ENCODE measurements around the gene SYNGAP1.

The SYNGAP1 gene

DNA sequence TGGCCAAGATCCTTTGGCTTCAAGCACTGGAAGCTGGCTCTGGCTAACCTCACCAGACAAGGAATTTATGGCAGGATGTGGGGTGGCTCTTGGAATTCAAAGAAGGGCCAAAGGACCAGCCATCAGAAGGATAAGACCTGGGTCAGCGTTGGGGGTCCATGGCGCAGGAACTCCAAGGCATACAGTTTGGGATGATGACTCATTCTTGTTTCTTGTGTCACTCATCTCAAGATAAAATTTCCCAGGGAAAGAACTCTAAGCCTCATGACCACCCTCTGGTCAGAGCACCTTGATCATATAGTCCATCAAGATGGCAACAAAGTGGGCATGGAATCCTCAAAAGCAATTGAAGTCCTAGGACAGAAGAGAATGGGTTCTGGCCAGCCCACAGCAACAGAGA, 39.4 kb downstream of the SYNGAP1 start:
- H4K20me1 ChIP-seq (ENCODE audit: insufficient read depth, low read length) = no peaks in the 10 kb centered on the region
- no peak overlapping the region for H3K4me2 ChIP-seq (ENCODE audit: low read depth, low read length)
- H3K79me2 ChIP-seq (ENCODE audit: low read length) = peaks cover 12% of the 10 kb centered on the region
- H3K9ac ChIP-seq (ENCODE audit: low read length) = no peak overlapping the region
- no peaks in the 10 kb centered on the region for H3K27me3 ChIP-seq (replicated peaks; ENCODE audit: insufficient read depth, low read length)
- DNase-seq = no peak
- H3K4me1 ChIP-seq (ENCODE audit: low read length) = no peaks in the 10 kb centered on the region
- H3K9me2 ChIP-seq (replicated peaks; ENCODE audit: insufficient read depth, low read length) = no peaks in the 10 kb centered on the region
- no peaks in the 10 kb centered on the region for H3K36me3 ChIP-seq (replicated peaks; ENCODE audit: insufficient read depth, low read length)
- TF ChIP-seq EZH2phosphoT487 (IDR thresholded peaks at IDR 0.05; ENCODE audit: low read length) (no peak), EZH2 (optimal IDR thresholded peaks at IDR 0.05; ENCODE audit: low read depth, low read length) (no peak)
- TF ChIP-seq, protein P1, sequence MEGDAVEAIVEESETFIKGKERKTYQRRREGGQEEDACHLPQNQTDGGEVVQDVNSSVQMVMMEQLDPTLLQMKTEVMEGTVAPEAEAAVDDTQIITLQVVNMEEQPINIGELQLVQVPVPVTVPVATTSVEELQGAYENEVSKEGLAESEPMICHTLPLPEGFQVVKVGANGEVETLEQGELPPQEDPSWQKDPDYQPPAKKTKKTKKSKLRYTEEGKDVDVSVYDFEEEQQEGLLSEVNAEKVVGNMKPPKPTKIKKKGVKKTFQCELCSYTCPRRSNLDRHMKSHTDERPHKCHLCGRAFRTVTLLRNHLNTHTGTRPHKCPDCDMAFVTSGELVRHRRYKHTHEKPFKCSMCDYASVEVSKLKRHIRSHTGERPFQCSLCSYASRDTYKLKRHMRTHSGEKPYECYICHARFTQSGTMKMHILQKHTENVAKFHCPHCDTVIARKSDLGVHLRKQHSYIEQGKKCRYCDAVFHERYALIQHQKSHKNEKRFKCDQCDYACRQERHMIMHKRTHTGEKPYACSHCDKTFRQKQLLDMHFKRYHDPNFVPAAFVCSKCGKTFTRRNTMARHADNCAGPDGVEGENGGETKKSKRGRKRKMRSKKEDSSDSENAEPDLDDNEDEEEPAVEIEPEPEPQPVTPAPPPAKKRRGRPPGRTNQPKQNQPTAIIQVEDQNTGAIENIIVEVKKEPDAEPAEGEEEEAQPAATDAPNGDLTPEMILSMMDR (IDR thresholded peaks at IDR 0.05; ENCODE audit: low read length) = no peak
- H3F3A ChIP-seq (ENCODE audit: insufficient read depth, low read length) = no peaks in the 10 kb centered on the region
- no peak overlapping the region for H2AFZ ChIP-seq (ENCODE audit: low read length)
- no peak overlapping the region for H3K4me3 ChIP-seq (ENCODE audit: low read length)
- H3K27ac ChIP-seq (ENCODE audit: low read length) = no peak overlapping the region
- H3K9me3 ChIP-seq (replicated peaks; ENCODE audit: insufficient read depth, low read length) = no peaks in the 10 kb centered on the region

DNA sequence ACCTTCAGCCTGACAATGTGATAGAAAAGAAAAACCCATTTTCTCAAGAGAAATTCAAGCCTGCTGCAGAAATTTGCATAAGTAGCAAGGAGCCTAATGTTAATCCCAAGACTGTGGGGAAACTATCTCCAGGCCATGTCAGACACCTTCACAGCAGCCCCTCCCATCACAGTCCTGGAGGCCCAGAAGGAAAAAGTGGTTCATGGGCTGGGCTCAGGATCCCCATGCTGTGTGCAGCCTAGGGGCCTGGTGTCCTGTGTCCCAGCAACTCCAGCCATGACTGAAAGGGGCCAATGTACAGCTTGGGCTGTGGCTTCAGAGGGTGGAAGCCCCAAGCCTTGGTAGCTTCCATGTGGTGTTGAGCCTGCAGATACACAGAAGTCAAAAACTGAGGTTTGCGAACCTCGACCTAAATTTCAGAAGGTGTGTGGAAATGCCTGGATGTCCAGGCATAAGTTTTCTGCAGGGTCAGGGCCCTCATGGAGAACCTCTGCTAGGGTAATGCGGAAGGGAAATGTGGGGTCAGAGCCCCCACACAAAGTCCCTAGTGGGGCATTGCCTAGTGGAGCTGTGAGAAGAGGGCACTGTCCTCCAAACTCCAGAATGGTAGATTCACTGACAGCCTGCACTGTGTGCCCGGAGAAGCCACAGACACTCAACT, 46.3 kb downstream of the SYNGAP1 start:
- no peak overlapping the region for H2AFZ ChIP-seq (ENCODE audit: low read length)
- H3K4me3 ChIP-seq (ENCODE audit: low read length) = no peak overlapping the region
- H3K79me2 ChIP-seq (ENCODE audit: low read length) = no peaks in the 10 kb centered on the region
- no peaks in the 10 kb centered on the region for H4K20me1 ChIP-seq (ENCODE audit: insufficient read depth, low read length)
- no peaks in the 10 kb centered on the region for H3K4me1 ChIP-seq (ENCODE audit: low read length)
- no peaks in the 10 kb centered on the region for H3F3A ChIP-seq (ENCODE audit: insufficient read depth, low read length)
- TF ChIP-seq, protein P1 (IDR thresholded peaks at IDR 0.05; ENCODE audit: low read length) = no peak
- TF ChIP-seq EZH2 (optimal IDR thresholded peaks at IDR 0.05; ENCODE audit: low read depth, low read length) (no peak), EZH2phosphoT487 (IDR thresholded peaks at IDR 0.05; ENCODE audit: low read length) (no peak)
- no peak overlapping the region for H3K4me2 ChIP-seq (ENCODE audit: low read depth, low read length)
- no peak overlapping the region for H3K27ac ChIP-seq (ENCODE audit: low read length)
- no peak for DNase-seq
- H3K27me3 ChIP-seq (replicated peaks; ENCODE audit: insufficient read depth, low read length) = no peaks in the 10 kb centered on the region
- H3K9ac ChIP-seq (ENCODE audit: low read length) = no peak overlapping the region
- H3K9me3 ChIP-seq (replicated peaks; ENCODE audit: insufficient read depth, low read length) = no peaks in the 10 kb centered on the region
- no peaks in the 10 kb centered on the region for H3K36me3 ChIP-seq (replicated peaks; ENCODE audit: insufficient read depth, low read length)
- H3K9me2 ChIP-seq (replicated peaks; ENCODE audit: insufficient read depth, low read length) = no peaks in the 10 kb centered on the region

DNA sequence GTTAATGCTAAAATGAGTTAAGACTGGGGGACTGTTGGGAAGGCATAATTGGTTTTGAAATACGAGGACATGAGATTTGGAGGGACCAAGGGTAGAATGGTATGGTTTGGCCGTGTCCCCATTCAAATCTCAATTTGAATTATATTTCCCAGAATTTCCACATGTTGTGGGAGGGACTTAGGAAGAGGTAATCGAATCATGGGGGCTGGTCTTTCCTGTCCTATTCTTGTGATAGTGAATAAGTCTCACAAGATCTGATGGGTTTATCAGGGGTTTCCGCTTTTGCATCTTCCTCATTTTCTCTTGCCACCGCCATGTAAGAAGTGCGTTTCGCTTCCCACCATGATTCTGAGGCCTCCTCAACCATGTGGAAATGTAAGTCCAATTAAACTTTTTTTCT, 47.2 kb downstream of the SYNGAP1 start:
- Histone ChIP-seq H3K9ac (ENCODE audit: low read length) (no peak overlapping the region), H3K27ac (ENCODE audit: low read length) (no peak overlapping the region), H3K9me2 (replicated peaks; ENCODE audit: insufficient read depth, low read length) (no peaks in the 10 kb centered on the region), H3K4me3 (ENCODE audit: low read length) (no peak overlapping the region), H3F3A (ENCODE audit: insufficient read depth, low read length) (no peaks in the 10 kb centered on the region), H3K36me3 (replicated peaks; ENCODE audit: insufficient read depth, low read length) (no peaks in the 10 kb centered on the region), H4K20me1 (ENCODE audit: insufficient read depth, low read length) (no peaks in the 10 kb centered on the region), H2AFZ (ENCODE audit: low read length) (no peak overlapping the region), H3K4me2 (ENCODE audit: low read depth, low read length) (no peak overlapping the region), H3K9me3 (replicated peaks; ENCODE audit: insufficient read depth, low read length) (no peaks in the 10 kb centered on the region), H3K79me2 (ENCODE audit: low read length) (no peaks in the 10 kb centered on the region), H3K4me1 (ENCODE audit: low read length) (no peaks in the 10 kb centered on the region), H3K27me3 (replicated peaks; ENCODE audit: insufficient read depth, low read length) (no peaks in the 10 kb centered on the region)
- no peak for DNase-seq
- no peak for TF ChIP-seq EZH2phosphoT487 (IDR thresholded peaks at IDR 0.05; ENCODE audit: low read length)
- TF ChIP-seq, protein P1 (IDR thresholded peaks at IDR 0.05; ENCODE audit: low read length) = no peak
- no peak for TF ChIP-seq EZH2 (optimal IDR thresholded peaks at IDR 0.05; ENCODE audit: low read depth, low read length)

Data from MM.1S (cell line).